ENCODE results near the gene BUD13.

Gene BUD13, protein sequence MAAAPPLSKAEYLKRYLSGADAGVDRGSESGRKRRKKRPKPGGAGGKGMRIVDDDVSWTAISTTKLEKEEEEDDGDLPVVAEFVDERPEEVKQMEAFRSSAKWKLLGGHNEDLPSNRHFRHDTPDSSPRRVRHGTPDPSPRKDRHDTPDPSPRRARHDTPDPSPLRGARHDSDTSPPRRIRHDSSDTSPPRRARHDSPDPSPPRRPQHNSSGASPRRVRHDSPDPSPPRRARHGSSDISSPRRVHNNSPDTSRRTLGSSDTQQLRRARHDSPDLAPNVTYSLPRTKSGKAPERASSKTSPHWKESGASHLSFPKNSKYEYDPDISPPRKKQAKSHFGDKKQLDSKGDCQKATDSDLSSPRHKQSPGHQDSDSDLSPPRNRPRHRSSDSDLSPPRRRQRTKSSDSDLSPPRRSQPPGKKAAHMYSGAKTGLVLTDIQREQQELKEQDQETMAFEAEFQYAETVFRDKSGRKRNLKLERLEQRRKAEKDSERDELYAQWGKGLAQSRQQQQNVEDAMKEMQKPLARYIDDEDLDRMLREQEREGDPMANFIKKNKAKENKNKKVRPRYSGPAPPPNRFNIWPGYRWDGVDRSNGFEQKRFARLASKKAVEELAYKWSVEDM

DNA sequence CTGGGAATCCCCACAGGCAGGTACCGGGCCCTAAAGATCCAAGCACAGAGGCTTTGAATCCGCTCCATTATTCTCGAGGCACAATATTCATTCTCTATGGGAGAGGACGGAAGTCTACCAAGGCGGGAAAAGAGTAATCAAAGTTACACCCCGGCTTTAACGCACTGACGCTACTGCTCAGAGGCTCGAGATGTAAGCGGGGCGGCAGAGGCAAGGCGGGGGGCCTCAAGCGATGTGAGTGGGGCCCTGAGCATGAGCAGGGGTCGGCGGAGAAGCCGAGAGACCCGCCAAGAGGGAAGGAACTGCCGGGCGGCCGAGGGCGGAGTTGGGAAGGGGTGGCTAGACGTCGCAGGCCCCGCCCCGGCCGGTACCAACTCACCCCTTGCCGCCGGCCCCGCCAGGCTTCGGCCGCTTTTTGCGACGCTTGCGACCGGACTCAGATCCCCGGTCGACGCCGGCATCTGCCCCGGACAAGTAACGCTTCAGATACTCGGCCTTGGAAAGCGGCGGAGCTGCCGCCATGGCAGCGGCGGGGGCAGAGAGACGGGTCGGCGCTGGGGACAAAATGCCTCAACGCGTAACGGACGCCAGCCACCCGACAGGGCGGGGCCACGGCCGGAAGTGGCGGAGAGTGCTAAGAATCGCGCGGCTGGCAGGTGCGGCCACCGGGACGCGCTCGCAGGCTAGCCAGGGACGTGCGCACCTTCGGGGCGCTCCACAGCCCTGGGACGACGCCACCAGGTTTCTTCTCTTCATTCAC lies at the start of gene BUD13:
TSS of gene BUD13 (minus strand) at position 545 of the 760 bp plus-strand sequence. CDS start at position 522, 23 bp downstream.
- TF ChIP-seq, protein P1, sequence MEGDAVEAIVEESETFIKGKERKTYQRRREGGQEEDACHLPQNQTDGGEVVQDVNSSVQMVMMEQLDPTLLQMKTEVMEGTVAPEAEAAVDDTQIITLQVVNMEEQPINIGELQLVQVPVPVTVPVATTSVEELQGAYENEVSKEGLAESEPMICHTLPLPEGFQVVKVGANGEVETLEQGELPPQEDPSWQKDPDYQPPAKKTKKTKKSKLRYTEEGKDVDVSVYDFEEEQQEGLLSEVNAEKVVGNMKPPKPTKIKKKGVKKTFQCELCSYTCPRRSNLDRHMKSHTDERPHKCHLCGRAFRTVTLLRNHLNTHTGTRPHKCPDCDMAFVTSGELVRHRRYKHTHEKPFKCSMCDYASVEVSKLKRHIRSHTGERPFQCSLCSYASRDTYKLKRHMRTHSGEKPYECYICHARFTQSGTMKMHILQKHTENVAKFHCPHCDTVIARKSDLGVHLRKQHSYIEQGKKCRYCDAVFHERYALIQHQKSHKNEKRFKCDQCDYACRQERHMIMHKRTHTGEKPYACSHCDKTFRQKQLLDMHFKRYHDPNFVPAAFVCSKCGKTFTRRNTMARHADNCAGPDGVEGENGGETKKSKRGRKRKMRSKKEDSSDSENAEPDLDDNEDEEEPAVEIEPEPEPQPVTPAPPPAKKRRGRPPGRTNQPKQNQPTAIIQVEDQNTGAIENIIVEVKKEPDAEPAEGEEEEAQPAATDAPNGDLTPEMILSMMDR (IDR thresholded peaks at IDR 0.05; ENCODE audit: unreplicated experiment in 3 of 3) = no peak
- peaks cover 25% of the 10 kb centered on the region for H3K36me3 Mint-ChIP-seq (ENCODE audit: low read depth)
- H3K27ac Mint-ChIP-seq = peak within 1 kb of the TSS; percentile 90 to 98 (median 97)
- H3K4me3 Mint-ChIP-seq = peak within 1 kb of the TSS; percentile 88 to 93 (median 89)
- H3K27me3 Mint-ChIP-seq (ENCODE audit: low read depth) = no peaks in the 10 kb centered on the region
- peaks cover 24% of the 10 kb centered on the region for H3K4me1 Mint-ChIP-seq
- no peaks in the 10 kb centered on the region for H3K9me3 Mint-ChIP-seq

DNA sequence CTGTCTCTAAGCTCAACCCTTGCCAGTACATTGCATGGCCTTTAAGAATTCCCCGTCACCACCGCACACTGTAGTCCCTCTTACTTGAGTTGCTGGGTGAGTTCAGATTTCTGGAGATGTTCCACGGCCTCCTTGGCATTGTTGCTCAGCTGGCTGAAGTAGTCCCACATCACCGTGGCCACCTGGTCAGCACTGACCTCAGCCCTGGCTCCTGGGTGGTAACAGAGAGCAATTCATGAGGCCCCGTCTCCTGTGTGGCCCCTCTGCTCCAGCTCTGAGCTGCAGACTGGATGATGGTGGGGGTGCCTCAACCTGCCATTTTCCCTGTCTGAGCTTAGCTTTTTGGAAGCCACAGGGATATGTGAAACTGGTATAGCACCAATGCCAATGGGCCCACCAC lies 49.8 kb upstream of the BUD13 start:
- TF ChIP-seq, protein P1 (IDR thresholded peaks at IDR 0.05; ENCODE audit: unreplicated experiment in 3 of 3) = no peak
- Mint-ChIP-seq H3K4me1 (no peaks in the 10 kb centered on the region), H3K27me3 (ENCODE audit: low read depth) (no peaks in the 10 kb centered on the region), H3K27ac (no peak overlapping the region), H3K9me3 (no peaks in the 10 kb centered on the region), H3K4me3 (no peak overlapping the region), H3K36me3 (ENCODE audit: low read depth) (no peaks in the 10 kb centered on the region)

DNA sequence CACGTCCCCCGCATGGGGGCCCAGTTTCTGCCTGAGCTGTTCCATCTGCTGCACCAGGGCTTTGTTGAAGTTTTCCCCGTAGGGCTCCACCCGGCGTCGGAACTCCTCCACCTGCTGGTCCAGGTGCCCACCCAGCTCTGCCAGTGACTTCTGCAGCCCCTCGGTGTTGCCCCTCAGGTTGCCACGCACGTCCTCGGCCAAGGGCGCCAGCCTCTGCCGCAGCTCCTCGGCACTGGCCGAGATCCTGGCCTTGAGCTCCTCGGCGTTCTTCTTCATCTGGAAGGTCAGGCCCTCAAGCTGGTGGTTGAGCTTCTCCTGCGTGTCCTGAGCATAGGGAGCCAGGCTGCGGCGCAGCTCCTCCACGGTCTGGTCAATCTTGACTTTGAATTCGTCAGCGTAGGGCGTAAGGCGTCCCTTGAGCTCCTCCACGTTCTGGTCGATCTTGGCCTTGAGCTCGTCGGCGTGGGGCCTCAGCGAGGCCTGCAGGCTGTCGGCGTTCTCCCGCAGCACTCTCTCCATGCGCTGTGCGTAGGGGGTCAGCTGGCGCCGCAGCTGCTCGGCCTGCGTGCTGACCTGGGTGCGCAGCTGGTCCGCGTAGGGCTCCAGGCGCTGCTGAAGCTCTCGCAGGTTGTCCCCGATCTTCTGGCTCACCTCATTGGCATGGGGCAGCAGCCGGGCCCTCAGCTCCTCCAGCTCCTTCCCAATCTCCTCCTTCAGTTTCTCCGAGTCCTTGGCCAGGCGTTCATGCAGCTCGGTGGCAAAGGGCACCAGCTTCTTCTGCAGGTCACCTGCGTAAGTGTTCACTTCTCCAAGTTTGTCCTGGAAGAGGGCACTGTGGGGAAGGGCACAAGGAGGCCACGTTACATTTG lies 48.5 kb upstream of the BUD13 start:
- no peaks in the 10 kb centered on the region for H3K4me1 Mint-ChIP-seq
- H3K27me3 Mint-ChIP-seq (ENCODE audit: low read depth) = no peaks in the 10 kb centered on the region
- no peak overlapping the region for H3K4me3 Mint-ChIP-seq
- no peaks in the 10 kb centered on the region for H3K36me3 Mint-ChIP-seq (ENCODE audit: low read depth)
- no peaks in the 10 kb centered on the region for H3K9me3 Mint-ChIP-seq
- no peak overlapping the region for H3K27ac Mint-ChIP-seq
- TF ChIP-seq, protein P1 (IDR thresholded peaks at IDR 0.05; ENCODE audit: unreplicated experiment in 3 of 3) = no peak

DNA sequence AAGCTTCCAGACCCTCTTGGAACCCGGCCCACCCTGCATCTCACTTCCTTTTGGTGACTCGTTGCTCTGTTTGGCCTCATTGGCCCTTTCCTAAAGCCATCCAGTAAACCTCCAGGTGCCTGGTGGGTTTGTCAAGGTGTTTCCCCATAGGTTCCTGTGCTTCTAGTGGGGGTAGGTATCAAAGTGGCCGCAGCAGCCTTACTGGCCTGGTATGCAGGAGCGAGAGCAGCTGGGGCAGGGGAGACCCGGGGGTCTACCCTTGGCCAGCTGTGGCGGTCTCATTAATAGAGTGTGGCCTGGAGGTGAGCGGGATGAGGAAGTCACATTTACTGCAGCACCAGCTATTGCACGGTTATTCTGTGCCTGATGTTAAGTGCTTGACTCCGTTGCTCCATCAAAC lies 46.3 kb upstream of the BUD13 start:
- H3K27me3 Mint-ChIP-seq (ENCODE audit: low read depth) = no peaks in the 10 kb centered on the region

GRCh38 chr11:116814502-116814901 lies 41.7 kb upstream of the BUD13 start:
- H3K4me3 Mint-ChIP-seq = no peak overlapping the region
- no peaks in the 10 kb centered on the region for H3K4me1 Mint-ChIP-seq
- H3K27ac Mint-ChIP-seq = no peak overlapping the region
- no peaks in the 10 kb centered on the region for H3K27me3 Mint-ChIP-seq (ENCODE audit: low read depth)
- TF ChIP-seq, protein P1 (IDR thresholded peaks at IDR 0.05; ENCODE audit: unreplicated experiment in 3 of 3) = no peak
- H3K9me3 Mint-ChIP-seq = no peaks in the 10 kb centered on the region
- H3K36me3 Mint-ChIP-seq (ENCODE audit: low read depth) = no peaks in the 10 kb centered on the region

More for the DNA sequence above, 46.3 kb upstream of the BUD13 start:
- Mint-ChIP-seq H3K9me3 (no peaks in the 10 kb centered on the region), H3K4me1 (no peaks in the 10 kb centered on the region), H3K4me3 (no peak overlapping the region), H3K27ac (no peak overlapping the region), H3K36me3 (ENCODE audit: low read depth) (no peaks in the 10 kb centered on the region)
- TF ChIP-seq, protein P1 (IDR thresholded peaks at IDR 0.05; ENCODE audit: unreplicated experiment in 3 of 3) = no peak

Measured in nephron (organoid).